Measurements from ENCODE around the gene PTGR3.

DNA sequence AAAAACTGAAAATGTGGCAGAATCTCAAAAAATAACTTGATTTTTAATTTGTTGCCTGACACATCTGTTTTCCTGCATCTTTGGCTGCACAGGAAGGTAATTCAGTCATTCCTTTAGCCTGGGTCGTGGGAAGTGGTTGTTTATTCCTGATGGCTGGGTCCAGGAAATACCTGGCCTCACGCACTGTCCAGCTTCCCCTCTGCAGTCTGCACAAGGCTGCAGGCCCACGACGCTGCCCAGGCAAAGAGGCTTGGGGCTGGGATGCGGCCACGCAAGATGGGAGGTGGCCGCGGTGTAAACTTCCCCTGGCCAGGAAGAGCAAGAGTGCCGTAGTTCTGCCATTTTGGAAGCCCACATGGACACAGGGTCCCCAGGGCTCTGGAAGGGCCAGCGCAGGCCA lies 29.8 kb upstream of the PTGR3 start:
- TF ChIP-seq, protein P1, sequence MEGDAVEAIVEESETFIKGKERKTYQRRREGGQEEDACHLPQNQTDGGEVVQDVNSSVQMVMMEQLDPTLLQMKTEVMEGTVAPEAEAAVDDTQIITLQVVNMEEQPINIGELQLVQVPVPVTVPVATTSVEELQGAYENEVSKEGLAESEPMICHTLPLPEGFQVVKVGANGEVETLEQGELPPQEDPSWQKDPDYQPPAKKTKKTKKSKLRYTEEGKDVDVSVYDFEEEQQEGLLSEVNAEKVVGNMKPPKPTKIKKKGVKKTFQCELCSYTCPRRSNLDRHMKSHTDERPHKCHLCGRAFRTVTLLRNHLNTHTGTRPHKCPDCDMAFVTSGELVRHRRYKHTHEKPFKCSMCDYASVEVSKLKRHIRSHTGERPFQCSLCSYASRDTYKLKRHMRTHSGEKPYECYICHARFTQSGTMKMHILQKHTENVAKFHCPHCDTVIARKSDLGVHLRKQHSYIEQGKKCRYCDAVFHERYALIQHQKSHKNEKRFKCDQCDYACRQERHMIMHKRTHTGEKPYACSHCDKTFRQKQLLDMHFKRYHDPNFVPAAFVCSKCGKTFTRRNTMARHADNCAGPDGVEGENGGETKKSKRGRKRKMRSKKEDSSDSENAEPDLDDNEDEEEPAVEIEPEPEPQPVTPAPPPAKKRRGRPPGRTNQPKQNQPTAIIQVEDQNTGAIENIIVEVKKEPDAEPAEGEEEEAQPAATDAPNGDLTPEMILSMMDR (IDR thresholded peaks at IDR 0.05), result no peak
- TF ChIP-seq POLR2A (IDR thresholded peaks at IDR 0.05), result no peak

Measured in body of pancreas (tissue), 4 donors.